HepG2 (cell line): ENCODE data around the gene NAA15. TPM values are rescaled to one million over a fixed set of nuclear protein-coding genes. Genes with fewer than 3 reads are reported as not detected.

Source experiments
- ARNTL ChIP-seq: sonication (generic); formaldehyde crosslinking; IDR thresholded peaks from 2 replicates; pipeline ENCODE4 v1.4.0; 2020; ENCODE audit warnings: mild to moderate bottlenecking, missing genetic modification reagents
- BHLHE40 ChIP-seq: IDR thresholded peaks from 2 replicates; pipeline ENCODE4 v1.6.1; 2011; ENCODE audit warnings: low read length, improper control_type of control experiment
- CBX2 ChIP-seq, 2 experiments: fragments of 200-600 bp in 1 of 2; sonication (generic); formaldehyde crosslinking in 1 of 2; IDR thresholded peaks; 2 replicates each; pipeline versions ENCODE4 v1.7.0 to v1.8.1; 2018 to 2022; ENCODE audit warnings: low read depth in 2 of 2, low read length in 1 of 2, mild to moderate bottlenecking in 1 of 2, missing genetic modification reagents in 1 of 2
- GPBP1L1 ChIP-seq: sonication (generic); formaldehyde crosslinking; IDR thresholded peaks from 2 replicates; pipeline ENCODE4 v1.5.0; 2020; ENCODE audit warnings: mild to moderate bottlenecking, missing genetic modification reagents
- HBP1 ChIP-seq: IDR thresholded peaks from 2 replicates; pipeline ENCODE4 v1.6.1; 2016; ENCODE audit warnings: low read depth, control low read depth
- KAT8 ChIP-seq: IDR thresholded peaks from 2 replicates; pipeline ENCODE4 v1.6.1; 2016; ENCODE audit warnings: missing genetic modification reagents, missing compliant biosample characterization
- KDM6A ChIP-seq: IDR thresholded peaks from 2 replicates; pipeline ENCODE4 v1.6.1; 2016; ENCODE audit warnings: low read depth
- POLR2AphosphoS5 ChIP-seq: IDR thresholded peaks from 2 replicates; pipeline ENCODE4 v1.6.1; 2012; ENCODE audit warnings: low read depth, low read length
- SP2 ChIP-seq: sonication (generic); formaldehyde crosslinking; IDR thresholded peaks from 2 replicates; pipeline ENCODE4 v1.5.1; 2020; ENCODE audit warnings: mild to moderate bottlenecking, missing genetic modification reagents
- TP53 ChIP-seq: sonication (generic); formaldehyde crosslinking; conservative IDR thresholded peaks from 2 replicates; pipeline ENCODE4 v1.4.0; 2020; ENCODE audit warnings: missing genetic modification reagents
- ZBTB38 ChIP-seq: sonication (generic); formaldehyde crosslinking; IDR thresholded peaks from 2 replicates; pipeline ENCODE4 v1.5.1; 2020; ENCODE audit warnings: mild to moderate bottlenecking, missing genetic modification reagents
- ZHX2 ChIP-seq, 2 experiments: sonication (generic) in 1 of 2; formaldehyde crosslinking in 1 of 2; IDR thresholded peaks; 2 replicates each; pipeline versions ENCODE4 v1.6.1 to v1.9.0; 2014 to 2022; ENCODE audit warnings: antibody characterized with exemption in 1 of 2, borderline replicate concordance in 1 of 2, inconsistent platforms in 1 of 2, low read depth in 1 of 2, missing genetic modification reagents in 1 of 2
- ZNF17 ChIP-seq: sonication (generic); formaldehyde crosslinking; IDR thresholded peaks from 2 replicates; pipeline ENCODE4 v1.5.0; 2020; ENCODE audit warnings: mild to moderate bottlenecking, missing genetic modification reagents
- ZNF224 ChIP-seq: sonication (generic); formaldehyde crosslinking; IDR thresholded peaks from 2 replicates; pipeline ENCODE4 v1.5.0; 2020; ENCODE audit warnings: mild to moderate bottlenecking, missing genetic modification reagents
- ZNF331 ChIP-seq: sonication (generic); formaldehyde crosslinking; IDR thresholded peaks from 2 replicates; pipeline ENCODE4 v1.4.0; 2020; ENCODE audit warnings: missing genetic modification reagents
- ZNF362 ChIP-seq: sonication (generic); formaldehyde crosslinking; IDR thresholded peaks from 2 replicates; pipeline ENCODE4 v1.4.0; 2020; ENCODE audit warnings: missing genetic modification reagents, mild to moderate bottlenecking, borderline replicate concordance
- ZNF556 ChIP-seq: sonication (generic); formaldehyde crosslinking; IDR thresholded peaks from 2 replicates; pipeline ENCODE4 v1.4.0; 2020; ENCODE audit warnings: mild to moderate bottlenecking, missing genetic modification reagents, borderline replicate concordance
- ZNF740 ChIP-seq: sonication (generic); formaldehyde crosslinking; IDR thresholded peaks from 2 replicates; pipeline ENCODE4 v1.4.0; 2020; ENCODE audit warnings: missing genetic modification reagents
- ZNF850 ChIP-seq: sonication (generic); formaldehyde crosslinking; conservative IDR thresholded peaks from 2 replicates; pipeline ENCODE4 v1.9.0; 2021; ENCODE audit warnings: mild to moderate bottlenecking, missing genetic modification reagents
- polyA plus RNA-seq, 8 experiments: library from polyadenylated mRNA; depleted of rRNA in 3 of 8; stranded (reverse) in 7 of 8; unstranded in 1 of 8; fragments of >200 nt; fragmentation: Illumina TruSeq in 4 of 8; extraction: Trizol in 4 of 8; gene quantifications; 2 replicates each; pipeline versions ENCODE4 v1.2.1 to v1.2.3, GENCODE V29; 2011 to 2016; ENCODE audit warnings: low read depth in 4 of 8, missing spikeins in 1 of 8, mixed read lengths in 1 of 8; ENCODE audit not compliant: insufficient read depth in 1 of 8
- total RNA-seq, 5 experiments: library from RNA; depleted of rRNA; stranded (reverse); fragments of >200 nt; fragmentation: Illumina TruSeq; extraction: Trizol; gene quantifications; 2 replicates each; pipeline ENCODE4 v1.2.3, GENCODE V29; 2016; ENCODE audit warnings: low read depth in 1 of 5

Gene NAA15
- total and polyA plus RNA-seq, 2 of the 13 experiments (the other 11 are each of a cell fraction or from before 2014, with no cell fraction given) = 6.2 to 50.2 TPM

- TF ChIP-seq ZHX2 (IDR thresholded peaks at IDR 0.05; ENCODE audit: low read depth) (0 out of 2 replicates have a peak, but pooled peaks have one; percentile 39), ZHX2 (CRISPR knock-in tag; IDR thresholded peaks at IDR 0.05; ENCODE audit: borderline replicate concordance) (peak; percentile 68; the same call in 1 of the 2 replicates), ZNF556 (CRISPR knock-in tag) (peak; percentile 87; the same call in 1 of the 2 replicates), HBP1 (peak; percentile 86), SP2 (CRISPR knock-in tag) (no peak; the same call in 1 of the 2 replicates), ZNF850 (no peak), TP53 (CRISPR knock-in tag) (0 out of 2 replicates have a peak, but pooled peaks have one; percentile 68), GPBP1L1 (CRISPR knock-in tag) (no peak), ZNF224 (CRISPR knock-in tag) (no peak), ZNF17 (no peak), POLR2AphosphoS5 (peak; percentile 77), ZNF362 (CRISPR knock-in tag) (peak; percentile 20; the same call in 1 of the 2 replicates), CBX2 (IDR thresholded peaks at IDR 0.05; ENCODE audit: low read depth, low read length) (no peak), CBX2 (CRISPR knock-in tag; IDR thresholded peaks at IDR 0.05; ENCODE audit: low read depth) (no peak), ARNTL (peak; percentile 63; the same call in 1 of the 2 replicates), KDM6A (CRISPR knock-in tag) (no peak), ZNF740 (CRISPR knock-in tag) (no peak), BHLHE40 (no peak), KAT8 (CRISPR knock-in tag) (peak; percentile 87), ZNF331 (CRISPR knock-in tag) (peak; percentile 77; the same call in 1 of the 2 replicates), ZBTB38 (CRISPR knock-in tag) (peak; percentile 90; the same call in 1 of the 2 replicates)
Measured at GRCh38 chr4:139295206-139295941, 5.9 kb upstream of the NAA15 start (continued).
